Right kidney (tissue), 1 donor: ENCODE data around the gene LCN15.
"Not testable (repeated sequence)": the region's sequence is repeated elsewhere in the genome, so short reads cannot be mapped to it uniquely, and the experiment has no call there.

Source experiments
- DNase-seq: peaks from one replicate; pipeline ENCODE4 v3.0.0-alpha.2; 2016

The LCN15 gene

GRCh38 chr9:136755302-136756133, 8.8 kb downstream of the LCN15 start:
- DNase-seq, result not testable (repeated sequence)

- no peak for DNase-seq
Measured at GRCh38 chr9:136754626-136755301, 9.6 kb downstream of the LCN15 start.

GRCh38 chr9:136754059-136754572, 10.2 kb downstream of the LCN15 start:
- DNase-seq, result no peak

GRCh38 chr9:136753371-136754058, 10.8 kb downstream of the LCN15 start:
- DNase-seq, result no peak

GRCh38 chr9:136751814-136752213, 12.5 kb downstream of the LCN15 start:
- no peak for DNase-seq

- DNase-seq, result no peak
Measured at GRCh38 chr9:136751244-136751643, 13.1 kb downstream of the LCN15 start.

- DNase-seq, result no peak
Measured at GRCh38 chr9:136750526-136750925, 13.8 kb downstream of the LCN15 start.

- no peak for DNase-seq
Measured at GRCh38 chr9:136748666-136749611, 15.4 kb downstream of the LCN15 start.

GRCh38 chr9:136748201-136748600, 16.1 kb downstream of the LCN15 start, which contains the start of gene LCN6:
Gene LCN6, minus strand, starts transcription at chr9:136748525. Its CDS starts 42 bp downstream, at chr9:136748483.
- DNase-seq, result no peak

GRCh38 chr9:136747161-136748060, 16.9 kb downstream of the LCN15 start:
- DNase-seq, result no peak

GRCh38 chr9:136746621-136747020, 17.7 kb downstream of the LCN15 start:
- no peak for DNase-seq

- no peak for DNase-seq
Measured at GRCh38 chr9:136746155-136746490, 18.2 kb downstream of the LCN15 start.

GRCh38 chr9:136745389-136746154, 18.7 kb downstream of the LCN15 start:
- DNase-seq, result no peak

GRCh38 chr9:136744773-136745172, 19.5 kb downstream of the LCN15 start:
- DNase-seq, result no peak

GRCh38 chr9:136743639-136744211, 20.6 kb downstream of the LCN15 start:
- DNase-seq, result no peak

GRCh38 chr9:136742591-136743391, 21.5 kb downstream of the LCN15 start, which contains the start of gene LCN10:
Gene LCN10, minus strand, starts transcription at chr9:136742940. Its CDS starts 37 bp downstream, at chr9:136742903.
- DNase-seq, result peak; percentile 77

GRCh38 chr9:136741883-136742571, 22.3 kb downstream of the LCN15 start:
- DNase-seq, result peak; percentile 53
